Mammary epithelial cell (primary cell): ENCODE results near the gene SEMA3A.

Experiments
- CTCF ChIP-seq, 2 donors: IDR thresholded peaks in 1 of 2; conservative IDR thresholded peaks in 1 of 2; 2 replicates each; pipeline ENCODE4 v1.5.1; 2011 to 2012; ENCODE audit warnings: inconsistent platforms in 2 of 2, low read length in 2 of 2, mild to moderate bottlenecking in 2 of 2, control low read depth in 1 of 2, low read depth in 1 of 2; ENCODE audit not compliant: insufficient read depth in 1 of 2; ENCODE audit errors: extremely low read depth in 1 of 2
- EZH2 ChIP-seq: IDR thresholded peaks from 2 replicates; pipeline ENCODE4 v1.6.1; 2012; ENCODE audit warnings: low read length, inconsistent platforms, borderline replicate concordance

DNA sequence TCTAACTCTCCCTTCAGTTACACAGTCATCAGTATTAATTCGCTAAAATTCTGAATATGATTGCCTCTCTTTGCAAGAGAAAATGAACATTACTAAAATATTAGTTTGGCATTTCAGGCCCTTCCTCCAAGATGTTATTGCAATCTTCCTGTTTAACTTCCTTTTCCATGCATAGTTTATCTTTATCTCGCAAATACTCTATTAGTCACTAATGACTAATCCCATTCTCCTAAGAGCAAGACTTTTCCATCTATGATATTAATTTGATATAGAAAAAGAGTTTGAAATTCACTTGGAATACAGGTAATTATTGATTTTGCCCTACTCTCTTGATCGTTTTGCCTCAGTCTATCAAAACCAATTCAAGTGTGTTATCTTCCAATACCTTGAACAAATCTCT, 41.8 kb upstream of the SEMA3A start:
- TF ChIP-seq CTCF (conservative IDR thresholded peaks at IDR 0.05 in 1 of 2, IDR thresholded peaks at IDR 0.05 in 1 of 2; ENCODE audit: extremely low read depth in 1 of 2, insufficient read depth in 1 of 2, low read depth in 1 of 2, low read length in 2 of 2) (no peak), EZH2 (no peak)
